Measurements from ENCODE around the gene AAK1. TPM values are rescaled to one million over a fixed set of nuclear protein-coding genes. Genes with fewer than 3 reads are reported as not detected.
"Not testable (repeated sequence)": the region's sequence is repeated elsewhere in the genome, so short reads cannot be mapped to it uniquely, and the experiment has no call there.

Gene AAK1
- total RNA-seq, 4 donors from 2014 or later: 15.5 to 28.1 (median 24.4) TPM

DNA sequence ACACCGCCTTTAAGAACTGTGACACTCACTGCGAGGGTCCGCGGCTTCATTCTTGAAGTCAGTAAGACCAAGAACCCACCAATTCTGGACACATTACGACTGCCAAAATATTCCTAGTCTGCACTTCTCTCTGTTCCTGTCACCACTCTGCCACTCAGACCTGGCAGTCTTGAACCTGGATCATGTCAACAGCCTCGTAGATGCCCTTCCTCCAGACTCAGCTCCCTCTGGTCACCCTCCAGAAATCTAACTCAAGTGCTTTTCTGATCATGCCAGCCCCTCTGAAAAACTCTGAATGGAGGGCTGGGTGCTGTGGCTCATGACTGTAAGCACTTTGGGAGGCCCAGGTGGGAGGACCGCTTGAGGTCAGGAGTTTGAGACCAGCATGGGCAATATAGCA, 20.3 kb downstream of the AAK1 start:
- DNase-seq (ENCODE audit: low spot score in 2 of 2): no peak
- H3K4me3 ChIP-seq (ENCODE audit: low read depth, poor library complexity, severe bottlenecking): no peak overlapping the region
- intact Hi-C loops (cut with DNase I; ENCODE audit: low total_unique reads): no loop called here
- WGBS, 2 donors: 98% methylated on average over 7 of the region's 7 CpGs
- no peak for TF ChIP-seq POLR2A (IDR thresholded peaks at IDR 0.05)
- TF ChIP-seq, protein P1, sequence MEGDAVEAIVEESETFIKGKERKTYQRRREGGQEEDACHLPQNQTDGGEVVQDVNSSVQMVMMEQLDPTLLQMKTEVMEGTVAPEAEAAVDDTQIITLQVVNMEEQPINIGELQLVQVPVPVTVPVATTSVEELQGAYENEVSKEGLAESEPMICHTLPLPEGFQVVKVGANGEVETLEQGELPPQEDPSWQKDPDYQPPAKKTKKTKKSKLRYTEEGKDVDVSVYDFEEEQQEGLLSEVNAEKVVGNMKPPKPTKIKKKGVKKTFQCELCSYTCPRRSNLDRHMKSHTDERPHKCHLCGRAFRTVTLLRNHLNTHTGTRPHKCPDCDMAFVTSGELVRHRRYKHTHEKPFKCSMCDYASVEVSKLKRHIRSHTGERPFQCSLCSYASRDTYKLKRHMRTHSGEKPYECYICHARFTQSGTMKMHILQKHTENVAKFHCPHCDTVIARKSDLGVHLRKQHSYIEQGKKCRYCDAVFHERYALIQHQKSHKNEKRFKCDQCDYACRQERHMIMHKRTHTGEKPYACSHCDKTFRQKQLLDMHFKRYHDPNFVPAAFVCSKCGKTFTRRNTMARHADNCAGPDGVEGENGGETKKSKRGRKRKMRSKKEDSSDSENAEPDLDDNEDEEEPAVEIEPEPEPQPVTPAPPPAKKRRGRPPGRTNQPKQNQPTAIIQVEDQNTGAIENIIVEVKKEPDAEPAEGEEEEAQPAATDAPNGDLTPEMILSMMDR (IDR thresholded peaks at IDR 0.05): no peak

DNA sequence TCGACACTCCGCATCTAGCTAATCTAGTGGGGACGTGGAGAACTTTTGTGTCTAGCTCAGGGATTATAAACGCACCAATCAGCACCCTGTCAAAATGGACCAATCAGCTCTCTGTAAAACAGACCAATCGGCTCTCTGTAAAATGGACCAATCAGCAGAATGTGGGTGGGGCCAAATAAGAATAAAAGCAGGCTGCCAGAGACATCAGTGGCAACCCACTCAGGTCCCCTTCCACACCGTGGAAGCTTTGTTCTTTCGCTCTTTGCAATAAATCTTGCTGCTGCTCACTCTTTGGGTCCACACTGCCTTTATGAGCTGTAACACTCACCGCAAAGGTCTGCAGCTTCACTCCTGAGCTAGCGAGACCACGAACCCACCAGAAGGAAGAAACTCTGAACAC, 20.7 kb downstream of the AAK1 start:
- DNase-seq (ENCODE audit: low spot score in 2 of 2); H3K4me3 ChIP-seq (ENCODE audit: low read depth, poor library complexity, severe bottlenecking); intact Hi-C loops (cut with DNase I; ENCODE audit: low total_unique reads): not testable (repeated sequence)
- WGBS, 2 donors: 94 to 95% methylated on average over 10 of the region's 10 CpGs

DNA sequence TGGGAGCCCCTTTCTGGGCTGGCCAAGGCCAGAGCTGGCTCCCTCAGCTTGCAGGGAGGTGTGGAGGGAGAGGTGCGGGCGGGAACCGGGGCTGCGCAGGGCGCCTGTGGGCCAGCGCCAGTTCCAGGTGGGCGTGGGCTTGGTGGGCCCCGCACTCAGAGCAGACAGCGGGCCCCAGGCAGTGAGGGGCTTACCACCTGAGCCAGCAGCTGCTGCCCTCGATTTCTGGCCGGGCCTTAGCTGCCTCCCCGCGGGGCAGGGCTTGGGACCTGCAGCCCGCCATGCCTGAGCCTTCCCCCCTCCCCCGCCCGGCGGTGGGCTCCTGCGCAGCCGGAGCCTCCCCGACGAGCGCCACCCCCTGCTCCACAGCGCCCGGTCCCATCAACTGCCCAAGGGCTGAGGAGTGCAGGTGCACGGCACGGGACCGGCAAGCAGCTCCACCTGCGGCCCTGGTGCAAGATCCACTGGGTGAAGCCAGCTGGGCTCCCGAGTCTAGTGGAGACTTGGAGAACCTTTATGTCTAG, 21.5 kb downstream of the AAK1 start:
- 98 to 99% methylated on average over 21 to 28 of the region's 29 CpGs for WGBS, 2 donors
- intact Hi-C loops (cut with DNase I; ENCODE audit: low total_unique reads); H3K4me3 ChIP-seq (ENCODE audit: low read depth, poor library complexity, severe bottlenecking); DNase-seq (ENCODE audit: low spot score in 2 of 2): not testable (repeated sequence)

DNA sequence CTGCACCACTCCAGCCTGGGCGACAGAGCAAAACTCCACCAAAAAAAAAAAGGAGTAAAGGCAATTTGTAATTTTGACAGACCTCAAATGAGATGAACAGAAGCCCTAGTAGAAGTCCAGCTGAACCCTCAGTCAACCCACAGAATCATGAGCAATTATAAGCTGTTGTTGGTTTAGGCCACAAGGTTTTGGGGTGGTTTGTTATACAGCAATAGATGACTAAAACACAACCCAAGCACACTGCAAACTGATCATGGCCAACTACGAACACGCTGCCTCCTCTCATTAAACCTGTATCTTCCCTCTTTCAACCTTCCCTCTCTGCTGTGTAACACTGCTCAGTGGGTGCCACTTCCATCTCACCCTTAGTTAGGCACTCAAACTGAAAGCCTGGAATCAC, 22.1 kb downstream of the AAK1 start:
- 82 to 87% methylated on average over 3 of the region's 3 CpGs for WGBS, 2 donors
- intact Hi-C loops (cut with DNase I; ENCODE audit: low total_unique reads): no loop called here
- no peak for TF ChIP-seq POLR2A (IDR thresholded peaks at IDR 0.05)
- H3K4me3 ChIP-seq (ENCODE audit: low read depth, poor library complexity, severe bottlenecking): no peak overlapping the region
- no peak for DNase-seq (ENCODE audit: low spot score in 2 of 2)

DNA sequence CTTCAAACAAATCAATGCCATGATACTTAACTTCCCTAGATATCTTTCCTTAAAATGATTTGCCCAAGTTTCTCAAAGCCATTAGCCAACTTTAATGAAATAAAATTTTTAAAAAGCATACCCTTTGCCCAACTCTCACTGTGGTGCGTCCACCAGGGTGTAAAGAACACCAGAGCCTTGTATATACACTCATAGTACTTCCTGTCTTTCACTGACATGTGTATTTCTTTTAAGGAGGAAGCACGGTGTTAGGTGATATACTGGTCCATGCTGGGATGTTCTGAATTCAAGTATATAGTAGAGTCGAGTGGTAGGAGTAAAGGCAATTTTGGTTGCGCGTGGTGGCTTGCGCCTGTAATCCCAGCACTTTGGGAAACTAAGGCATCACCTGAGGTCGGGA, 22.7 kb downstream of the AAK1 start:
- DNase-seq (ENCODE audit: low spot score in 2 of 2): no peak
- no peak overlapping the region for H3K4me3 ChIP-seq (ENCODE audit: low read depth, poor library complexity, severe bottlenecking)
- intact Hi-C loops (cut with DNase I; ENCODE audit: low total_unique reads): no loop called here
- TF ChIP-seq POLR2A (IDR thresholded peaks at IDR 0.05): no peak
- TF ChIP-seq, protein P1 (IDR thresholded peaks at IDR 0.05): no peak
- 96% methylated on average over 7 of the region's 7 CpGs for whole genome bisulfite sequencing, 2 donors

DNA sequence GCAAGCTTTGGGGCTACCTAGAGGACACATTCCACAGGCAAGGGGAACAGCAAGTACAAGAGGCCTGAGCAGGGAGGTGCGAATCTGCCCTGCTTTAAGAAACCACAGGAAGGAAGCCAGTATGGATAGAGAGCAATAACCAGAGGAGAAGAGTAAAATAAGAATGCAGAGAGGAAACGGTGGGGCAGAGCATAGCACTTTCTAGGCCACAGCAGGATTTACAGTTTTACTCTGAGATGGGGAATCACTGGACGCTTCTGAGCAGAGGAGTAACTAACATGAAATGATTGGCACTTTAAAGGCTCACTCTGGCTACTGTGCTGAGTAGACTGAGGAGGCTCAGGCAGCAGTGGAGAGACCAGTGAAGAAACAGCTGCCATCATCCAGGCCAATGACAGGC, 23.8 kb downstream of the AAK1 start:
- no peak overlapping the region for H3K4me3 ChIP-seq (ENCODE audit: low read depth, poor library complexity, severe bottlenecking)
- no peak for DNase-seq (ENCODE audit: low spot score in 2 of 2)
- TF ChIP-seq POLR2A (IDR thresholded peaks at IDR 0.05): no peak
- TF ChIP-seq, protein P1 (IDR thresholded peaks at IDR 0.05): no peak
- WGBS, 2 donors: 59 to 75% methylated on average over 3 of the region's 3 CpGs
- intact Hi-C loops (cut with DNase I; ENCODE audit: low total_unique reads): no loop called here

DNA sequence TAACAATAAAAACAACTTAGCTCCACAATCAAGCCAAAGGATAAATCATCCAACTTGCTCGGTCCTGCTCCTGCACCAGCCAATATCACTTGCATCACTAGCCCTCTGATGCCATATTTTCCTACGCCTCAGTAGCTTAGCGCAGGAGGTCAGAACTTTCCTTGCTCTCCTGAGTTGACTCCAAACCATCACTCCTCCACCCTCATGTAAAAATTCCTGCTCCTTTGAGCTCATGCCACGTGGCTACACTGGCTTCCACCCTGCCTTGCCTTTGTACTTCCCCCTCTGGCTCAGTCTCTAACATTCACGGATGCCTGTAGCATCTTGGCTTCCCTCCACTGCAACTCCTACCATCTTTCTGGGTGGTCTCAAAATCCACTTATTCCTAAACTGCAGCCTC, 25.2 kb downstream of the AAK1 start:
- no peak overlapping the region for H3K4me3 ChIP-seq (ENCODE audit: low read depth, poor library complexity, severe bottlenecking)
- 28 to 33% methylated on average over 5 of the region's 5 CpGs for WGBS, 2 donors
- intact Hi-C loops (cut with DNase I; ENCODE audit: low total_unique reads): no loop called here
- TF ChIP-seq, protein P1 (IDR thresholded peaks at IDR 0.05): no peak
- TF ChIP-seq POLR2A (IDR thresholded peaks at IDR 0.05): no peak
- peak in 1 of 2 donors; percentile 37 for DNase-seq (ENCODE audit: low spot score in 2 of 2)

Measured in lower leg skin (tissue), 4 donors.